GM21528 (cell line): ENCODE data around the gene HOXA9.

Source experiments
- ATAC-seq: cut with Tn5 transposase; IDR thresholded peaks from one replicate; pipeline ENCODE4 v1.9.1; 2021; ENCODE audit warnings: mild to moderate bottlenecking, moderate library complexity; ENCODE audit not compliant: unreplicated experiment, low FRiP score

HOXA9 gene

DNA sequence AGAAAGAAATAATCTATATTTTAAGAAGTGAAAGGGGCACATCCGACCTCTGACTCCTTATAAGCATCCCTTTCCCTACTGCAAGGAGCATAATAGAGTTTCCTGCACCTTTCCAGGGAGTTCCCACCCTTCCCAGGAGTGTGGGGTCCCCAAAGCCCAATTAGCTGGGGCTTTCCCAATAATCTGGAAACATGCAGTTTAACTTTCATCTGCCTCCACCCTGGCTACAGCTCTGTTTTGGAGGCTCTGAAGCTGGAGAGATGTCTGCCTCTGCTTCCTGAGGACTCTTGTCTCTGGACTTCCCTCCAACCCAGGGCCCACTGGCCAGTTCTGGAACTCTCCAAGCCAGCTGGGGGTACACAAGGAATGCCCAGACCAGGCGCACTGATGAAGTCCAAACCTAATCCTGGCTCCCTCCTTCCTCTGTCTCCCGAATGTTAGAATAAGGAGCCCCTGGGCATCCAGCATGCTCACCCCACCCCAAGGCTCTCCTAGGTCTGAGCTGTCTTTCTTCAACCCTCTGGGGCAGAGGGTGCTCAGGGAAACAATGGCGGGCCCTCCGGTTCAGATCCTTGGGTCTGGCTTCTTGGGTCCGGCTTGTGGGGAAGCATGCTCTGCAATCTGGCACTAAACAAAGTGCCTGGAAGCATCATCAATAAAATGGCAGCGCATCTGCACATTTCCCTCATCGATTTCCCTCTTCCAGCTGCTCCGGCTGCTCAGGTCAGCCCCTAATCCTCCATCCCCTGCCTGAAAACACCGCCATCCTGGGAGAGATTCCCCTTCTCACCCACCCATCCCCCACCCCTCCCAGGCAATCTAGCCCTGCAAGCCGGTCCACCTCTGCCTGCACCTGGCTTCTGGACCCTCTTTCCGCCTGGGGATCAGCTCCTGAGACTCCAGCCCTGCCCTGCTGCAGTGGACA lies 48.1 kb downstream of the HOXA9 start:
- ATAC-seq: no peak

DNA sequence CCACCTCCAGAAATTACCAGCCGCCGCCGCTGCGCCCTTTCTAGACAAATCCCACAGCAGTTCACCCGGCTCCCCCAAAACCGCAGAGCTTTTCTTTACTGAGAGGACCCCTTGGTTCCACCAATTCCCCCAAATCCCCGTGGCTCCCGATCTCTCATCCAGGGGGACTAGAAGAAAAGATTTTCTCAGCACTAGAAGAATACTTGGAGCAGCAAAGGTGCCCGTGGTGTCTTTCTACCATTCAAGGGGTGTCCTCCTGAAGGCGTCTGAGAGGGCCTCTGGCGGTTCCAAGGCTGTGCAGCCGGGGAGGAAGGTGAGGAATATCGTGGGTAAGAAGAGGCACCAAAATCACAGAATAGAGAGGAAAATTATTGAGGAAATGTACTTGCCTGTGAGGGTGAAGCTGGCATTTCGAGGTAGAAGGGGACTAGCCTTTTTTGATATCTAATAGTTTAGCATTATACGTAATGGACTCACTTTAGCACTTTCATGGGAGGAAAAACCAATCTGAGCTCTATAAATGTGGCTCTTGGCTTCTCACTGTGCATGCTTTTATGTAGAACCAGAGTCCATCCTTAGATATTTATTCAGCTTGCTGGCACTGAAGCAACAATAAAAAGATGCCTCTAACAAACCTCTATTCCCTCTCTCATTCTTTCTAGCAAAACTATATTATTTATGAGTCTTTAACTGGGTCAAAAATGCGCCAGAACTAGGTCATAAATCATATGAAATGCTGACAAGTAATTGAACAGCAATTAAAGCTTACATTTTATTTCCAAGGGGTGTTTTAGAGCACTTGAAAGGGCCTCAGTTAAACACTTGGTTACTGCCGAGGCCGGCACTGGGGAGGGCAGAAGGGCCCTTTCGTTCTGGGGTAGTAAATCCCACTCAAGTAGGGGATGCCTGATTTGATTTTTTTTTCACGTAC lies 49.0 kb downstream of the HOXA9 start:
- no peak for ATAC-seq

DNA sequence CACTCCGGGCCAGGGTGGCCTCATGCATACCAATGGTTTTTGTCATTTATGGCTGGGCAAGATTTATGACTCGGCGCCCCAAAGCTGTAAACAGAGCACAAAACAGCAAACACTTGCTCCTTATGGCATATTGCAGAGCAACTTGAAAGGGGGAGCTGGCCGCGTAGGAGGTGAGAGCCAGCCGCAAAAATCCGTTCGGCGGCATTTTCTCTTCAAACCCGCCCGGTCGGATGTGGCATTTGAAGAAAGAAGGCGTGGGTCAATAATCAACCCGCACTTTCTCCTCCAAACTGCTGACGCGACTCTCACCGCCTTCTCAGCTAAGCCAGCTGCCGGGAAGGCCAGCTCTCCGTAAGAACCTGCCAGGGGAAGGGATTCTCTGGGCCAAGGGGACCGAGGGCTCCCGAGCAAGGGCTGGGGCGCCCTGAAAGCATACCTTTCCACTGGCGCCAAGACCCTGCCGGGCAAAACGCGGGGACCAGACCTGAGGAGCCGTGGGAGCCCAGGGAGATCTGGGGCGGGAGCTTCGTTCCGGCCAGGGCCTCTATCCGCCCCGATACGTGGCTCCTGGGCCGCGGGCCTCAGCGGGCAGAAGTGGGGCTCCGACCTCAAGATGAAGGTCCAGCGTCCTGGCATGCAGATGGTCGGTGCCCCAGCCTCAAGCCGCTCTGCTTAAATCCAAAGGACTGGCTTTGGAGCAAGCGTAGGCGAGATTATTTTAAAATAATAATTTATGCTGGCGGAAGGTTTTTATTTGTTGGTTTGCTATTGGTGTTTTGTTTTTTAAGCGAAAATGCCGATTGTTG lies 49.9 kb downstream of the HOXA9 start:
- ATAC-seq: no peak

DNA sequence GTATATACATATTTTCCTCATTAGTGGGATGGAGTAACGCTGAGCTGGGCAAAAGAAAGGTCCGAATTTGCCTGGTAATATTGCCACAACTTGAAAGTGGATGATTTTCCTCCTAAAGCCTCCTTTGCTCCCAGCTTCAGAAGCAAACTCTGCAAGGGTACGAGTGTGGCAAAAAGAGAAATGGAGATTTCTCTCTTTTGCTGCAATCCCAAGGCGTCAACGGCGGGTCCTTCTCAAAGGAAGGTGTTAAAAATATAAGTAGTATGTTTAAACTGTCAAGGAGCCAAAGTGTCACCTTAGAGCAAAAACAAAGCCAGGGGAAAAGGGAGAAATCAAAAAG lies 50.5 kb downstream of the HOXA9 start:
- ATAC-seq: no peak

DNA sequence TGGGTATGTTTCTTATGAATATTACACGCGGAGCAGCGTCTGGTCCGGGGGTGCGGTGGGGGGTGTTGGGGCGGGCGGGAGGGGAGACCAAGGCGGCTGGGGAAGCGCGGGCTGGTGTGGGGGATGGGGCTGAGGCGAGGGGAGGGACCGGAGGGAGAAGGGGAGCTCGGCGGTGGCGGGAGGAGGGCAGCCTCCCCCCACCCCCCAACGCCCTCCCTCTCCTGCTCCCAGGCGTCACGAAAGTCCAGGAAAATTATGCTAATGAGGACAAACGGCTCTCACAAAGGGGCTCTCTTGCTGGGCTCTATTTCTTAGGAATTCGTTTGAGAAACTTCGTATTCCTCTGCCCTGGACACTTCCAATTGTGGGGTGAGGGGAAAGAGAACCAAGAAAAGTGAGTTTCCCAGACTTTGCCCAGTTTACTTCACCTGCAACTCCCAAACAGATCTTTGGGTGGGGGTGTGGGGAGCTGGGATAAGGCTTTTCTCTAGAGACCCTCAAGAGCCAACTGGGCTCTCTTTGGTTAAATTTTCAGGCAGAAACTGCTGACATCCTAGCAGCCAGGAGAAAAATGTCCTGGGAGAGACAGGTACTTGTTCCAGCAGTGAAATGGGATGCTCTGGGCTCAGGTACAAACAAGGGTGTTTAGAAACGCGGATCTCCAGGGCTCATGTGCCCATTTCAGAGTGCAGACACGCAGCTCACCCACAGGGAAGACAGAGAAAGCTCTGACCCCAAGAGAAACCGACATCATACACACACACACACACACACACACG lies 51.2 kb downstream of the HOXA9 start:
- ATAC-seq: no peak

DNA sequence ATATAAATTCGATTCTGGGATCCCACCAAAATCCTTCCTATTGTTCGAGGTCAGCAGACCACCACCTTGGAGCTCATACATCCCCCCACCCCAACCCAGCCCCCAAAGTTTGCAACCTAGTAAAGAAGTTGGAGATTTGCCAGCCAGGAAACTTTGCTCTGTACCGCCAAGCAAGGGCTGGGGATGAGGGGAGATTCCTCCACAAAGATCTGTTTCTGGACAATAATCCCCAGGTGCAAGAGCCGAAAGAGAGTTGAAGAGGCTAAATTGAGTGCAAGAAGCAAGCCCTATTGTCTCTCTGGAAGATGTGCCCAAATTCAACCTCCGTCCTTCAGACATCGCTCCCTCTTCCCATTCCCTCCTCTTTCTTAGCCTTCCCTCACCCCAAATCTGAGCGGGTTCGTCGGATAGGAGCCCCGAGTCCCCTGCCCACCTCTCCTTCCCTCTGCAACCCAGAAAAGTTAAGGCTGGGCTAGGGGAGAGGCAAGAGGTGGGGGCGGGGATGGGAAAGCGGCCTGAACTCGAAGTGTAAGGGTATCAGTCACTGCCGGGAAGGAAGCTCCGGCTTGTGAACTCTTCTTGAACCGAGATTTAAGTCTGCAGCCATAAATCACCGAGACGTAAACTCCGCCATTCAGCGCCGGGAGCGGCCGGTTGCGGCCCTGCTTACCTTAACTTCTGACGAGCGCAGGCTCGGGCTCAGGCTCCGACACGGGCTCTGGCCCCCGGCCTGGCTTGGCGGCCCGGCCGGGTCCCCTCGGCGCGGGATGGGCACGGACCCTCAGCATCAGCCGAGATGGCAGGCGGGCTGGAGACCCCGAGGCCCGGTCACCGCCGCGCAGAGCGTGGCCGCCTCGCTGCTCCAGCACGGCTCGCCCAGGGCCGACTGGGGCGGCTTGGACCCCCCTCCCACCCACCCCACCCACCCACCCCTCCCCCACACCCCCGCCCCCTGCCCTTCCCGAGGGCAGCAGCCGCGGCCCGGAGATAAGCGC lies 52.1 kb downstream of the HOXA9 start:
- ATAC-seq: no peak
